Raji (cell line): ENCODE results near the gene QKI.
A peak's percentile ranks its signal among the peaks of the same experiment; 100 is the strongest.

Experiments used
- POLR2A ChIP-seq: IDR thresholded peaks from 2 replicates; pipeline ENCODE4 v1.6.1; 2011; ENCODE audit warnings: low read depth, low read length, control low read depth; ENCODE audit not compliant: insufficient read depth

Gene QKI

GRCh38 chr6:163414117-163414945 is at the start of gene QKI:
QKI (plus strand) TSS chr6:163414718; CDS start chr6:163415194, 476 bp downstream.
- TF ChIP-seq POLR2A: peak; percentile 68

GRCh38 chr6:163366288-163366687 is 48.2 kb upstream of the QKI start:
- no peak for TF ChIP-seq POLR2A

DNA sequence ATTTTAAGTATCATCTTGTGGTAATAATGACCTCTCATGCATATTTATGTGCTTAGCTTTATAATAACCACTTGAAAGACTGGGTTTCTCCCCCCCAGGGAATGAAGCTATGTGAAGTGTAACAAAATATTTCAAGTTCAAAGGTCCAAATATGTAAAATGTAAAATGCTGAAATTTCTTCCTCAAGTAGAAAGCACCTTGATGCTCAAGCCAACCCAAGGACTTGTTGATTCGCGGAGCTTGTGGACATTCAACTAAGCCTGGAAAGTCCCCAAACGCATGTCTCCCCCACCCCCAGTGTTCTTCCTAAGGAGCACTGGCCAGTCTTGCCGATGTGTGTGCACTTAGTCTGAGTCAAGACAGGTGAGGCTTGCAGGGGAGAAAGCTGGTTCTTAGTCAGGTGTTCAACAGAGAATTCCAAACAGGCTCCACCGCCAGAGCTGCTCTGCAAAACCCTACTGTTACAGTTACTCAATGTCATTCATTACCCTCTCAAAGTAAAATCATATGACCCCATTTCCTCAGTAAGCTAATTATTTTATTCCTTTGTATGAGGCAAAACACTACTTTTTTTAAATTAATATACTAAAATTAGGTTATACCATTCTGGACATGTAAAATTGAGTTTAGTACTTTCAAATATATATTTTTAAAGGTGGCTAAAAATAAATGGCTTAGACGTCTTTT is 46.9 kb upstream of the QKI start:
- TF ChIP-seq POLR2A: no peak

- TF ChIP-seq POLR2A: no peak
These were observed 45.4 kb upstream of the QKI start for GRCh38 chr6:163369141-163369540.

GRCh38 chr6:163369628-163370365 is 44.7 kb upstream of the QKI start:
- no peak for TF ChIP-seq POLR2A

DNA sequence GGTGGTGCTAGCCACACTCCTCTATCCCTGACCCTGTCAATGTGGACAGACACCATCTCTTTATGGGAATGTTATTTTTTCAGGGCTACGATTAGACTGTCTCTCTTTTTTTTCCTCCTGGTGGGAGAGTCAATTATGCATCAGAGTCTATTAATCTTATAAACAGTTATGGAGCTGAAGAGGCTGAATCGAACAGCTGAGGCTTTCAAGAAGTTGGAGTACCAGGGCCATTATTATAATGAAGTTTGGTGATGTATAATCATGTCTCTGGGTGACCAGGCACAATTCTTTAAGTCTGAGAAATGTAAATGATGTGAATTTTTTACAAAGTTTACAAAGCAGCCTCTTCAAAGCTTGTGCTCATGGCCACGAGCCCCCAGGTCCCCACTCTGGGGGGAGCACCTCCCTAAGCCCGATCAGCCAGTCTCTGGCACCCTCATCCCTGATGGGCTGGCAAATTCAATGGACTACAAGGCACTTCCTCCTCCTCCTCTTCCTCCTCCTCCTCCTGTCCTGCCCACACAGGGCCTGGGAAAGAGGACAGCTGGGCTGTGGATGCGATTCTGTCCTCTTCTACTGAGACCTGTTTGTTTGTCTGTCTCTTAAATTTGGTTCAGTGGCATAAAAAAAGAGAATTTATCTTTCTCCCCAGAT is 43.9 kb upstream of the QKI start:
- TF ChIP-seq POLR2A: no peak

DNA sequence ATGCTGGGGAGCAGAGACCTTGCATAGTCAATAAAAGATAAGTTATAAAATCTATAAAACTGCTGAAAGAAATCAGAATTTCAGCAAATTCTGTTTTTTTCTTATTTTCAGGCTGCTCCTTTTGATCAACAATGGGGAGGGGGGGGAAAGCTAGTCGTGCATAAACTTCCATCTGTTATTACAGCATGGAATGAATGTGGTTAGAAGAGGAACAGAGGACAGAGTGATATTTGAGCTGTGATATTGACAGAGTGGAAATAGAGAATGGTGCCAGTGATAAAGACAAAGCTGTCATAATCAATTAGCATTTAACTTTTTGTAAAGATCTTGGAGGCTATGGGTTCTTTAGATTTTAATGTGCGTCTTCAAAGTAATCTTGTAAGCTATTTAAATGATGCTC is 43.4 kb upstream of the QKI start:
- TF ChIP-seq POLR2A: no peak

- no peak for TF ChIP-seq POLR2A
These were observed 41.3 kb upstream of the QKI start for GRCh38 chr6:163373240-163373639.

- TF ChIP-seq POLR2A: no peak
These were observed 39.2 kb upstream of the QKI start for GRCh38 chr6:163375361-163375760.

GRCh38 chr6:163376187-163376586 is 38.3 kb upstream of the QKI start:
- TF ChIP-seq POLR2A: no peak

GRCh38 chr6:163377561-163377960 is 37.0 kb upstream of the QKI start:
- no peak for TF ChIP-seq POLR2A

- no peak for TF ChIP-seq POLR2A
These were observed 34.3 kb upstream of the QKI start for GRCh38 chr6:163380216-163380615.

GRCh38 chr6:163381118-163381756 is 33.3 kb upstream of the QKI start:
- TF ChIP-seq POLR2A: no peak

GRCh38 chr6:163383912-163384311 is 30.6 kb upstream of the QKI start:
- no peak for TF ChIP-seq POLR2A

DNA sequence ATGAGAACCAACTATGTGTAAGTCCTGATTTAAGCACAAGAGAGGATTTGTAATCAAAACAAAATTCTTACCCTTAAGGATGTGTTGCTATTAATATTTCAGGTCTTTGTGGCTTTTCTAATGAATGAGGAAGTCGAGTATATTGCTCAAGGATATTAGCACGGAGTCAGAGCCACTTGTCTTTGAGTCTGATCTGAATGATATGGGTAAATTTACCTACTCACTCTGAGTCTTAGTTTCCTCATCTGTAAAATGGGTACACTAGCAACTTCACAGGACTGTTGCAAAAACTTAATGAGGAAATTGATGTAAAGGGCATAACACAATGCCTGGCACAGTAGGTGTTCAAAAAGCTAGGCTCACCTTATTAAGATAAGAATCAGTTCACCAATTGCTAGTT is 30.0 kb upstream of the QKI start:
- TF ChIP-seq POLR2A: no peak
